ENCODE results near the gene NME4.

NME4 gene

DNA sequence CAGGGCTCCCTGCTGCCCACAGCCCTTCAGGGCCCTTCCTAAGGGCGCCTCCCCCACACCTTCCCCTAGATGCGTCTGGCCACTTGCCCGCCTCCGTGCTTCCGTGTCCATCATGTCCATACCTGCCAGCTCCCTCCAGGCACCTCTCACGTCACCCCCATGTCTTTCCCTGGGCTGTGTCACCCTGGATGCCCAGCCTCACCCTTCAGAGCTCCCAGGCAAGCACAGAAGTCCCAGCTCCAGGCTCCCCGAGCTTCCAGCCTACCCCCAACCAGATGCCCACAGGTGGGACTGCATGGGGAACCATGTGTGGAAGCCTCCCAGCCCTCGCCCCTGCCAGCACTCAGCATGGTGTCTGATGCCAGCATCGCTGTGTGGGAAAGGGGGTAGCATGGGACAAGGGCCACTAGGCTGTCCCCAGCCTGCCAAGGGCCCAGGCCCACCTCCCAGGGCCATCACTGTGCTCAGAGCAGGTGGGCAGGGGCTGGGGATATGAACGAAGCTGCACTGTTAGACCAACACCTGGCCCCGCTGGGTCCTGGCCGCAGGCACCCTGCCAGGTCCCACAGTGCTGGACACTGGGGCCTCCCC, 42.6 kb upstream of the NME4 start (continued):
- peak; percentile 32; the same call in 1 of the 2 replicates for TF ChIP-seq SCRT2 (tag by site-specific recombination; IDR thresholded peaks at IDR 0.05)
- TF ChIP-seq ZNF248 (tag by site-specific recombination; IDR thresholded peaks at IDR 0.05), result no peak
- TF ChIP-seq ZNF664 (tag by site-specific recombination; IDR thresholded peaks at IDR 0.05), result no peak
- TF ChIP-seq ZNF670 (tag by site-specific recombination; IDR thresholded peaks at IDR 0.05; ENCODE audit: low read depth), result no peak
- no peak for TF ChIP-seq ZNF350 (tag by site-specific recombination; IDR thresholded peaks at IDR 0.05)
- TF ChIP-seq, protein P1, sequence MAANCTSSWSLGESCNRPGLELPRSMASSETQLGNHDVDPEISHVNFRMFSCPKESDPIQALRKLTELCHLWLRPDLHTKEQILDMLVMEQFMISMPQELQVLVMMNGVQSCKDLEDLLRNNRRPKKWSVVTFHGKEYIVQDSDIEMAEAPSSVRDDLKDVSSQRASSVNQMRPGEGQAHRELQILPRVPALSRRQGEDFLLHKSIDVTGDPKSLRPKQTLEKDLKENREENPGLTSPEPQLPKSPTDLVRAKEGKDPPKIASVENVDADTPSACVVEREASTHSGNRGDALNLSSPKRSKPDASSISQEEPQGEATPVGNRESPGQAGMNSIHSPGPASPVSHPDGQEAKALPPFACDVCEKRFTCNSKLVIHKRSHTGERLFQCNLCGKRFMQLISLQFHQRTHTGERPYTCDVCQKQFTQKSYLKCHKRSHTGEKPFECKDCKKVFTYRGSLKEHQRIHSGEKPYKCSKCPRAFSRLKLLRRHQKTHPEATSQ (tag by site-specific recombination; IDR thresholded peaks at IDR 0.05), result no peak
- TF ChIP-seq ZIC2 (tag by site-specific recombination; IDR thresholded peaks at IDR 0.05), result peak; percentile 66; the same call in 1 of the 2 replicates
- no peak for TF ChIP-seq ZNF658 (tag by site-specific recombination; IDR thresholded peaks at IDR 0.05)

DNA sequence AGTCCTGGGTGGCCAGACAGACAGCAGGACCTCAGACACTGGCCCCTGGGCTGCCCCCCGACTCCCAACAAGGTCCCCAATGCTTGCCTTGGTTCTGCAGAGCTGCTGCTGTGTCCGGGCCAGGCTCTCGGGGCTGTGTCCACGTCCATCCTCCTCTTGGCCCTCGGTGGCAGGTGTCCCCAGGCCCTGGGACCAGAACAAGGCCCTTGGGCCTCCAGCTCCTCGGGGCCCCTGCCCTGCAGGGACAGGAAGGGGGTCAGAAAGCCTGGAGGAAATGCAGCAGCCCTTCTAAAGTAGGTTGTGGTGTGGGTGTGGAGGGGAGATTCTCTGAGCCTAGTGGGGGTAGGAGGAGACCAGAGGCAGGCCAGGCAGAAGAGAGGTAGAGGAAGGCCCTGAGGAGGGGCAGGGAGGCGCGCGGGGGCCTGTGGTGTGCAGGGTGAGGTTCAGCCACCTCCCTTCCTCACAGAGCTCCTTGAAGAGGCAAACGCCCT, 42.0 kb upstream of the NME4 start:
- H3K36me3 ChIP-seq (ENCODE audit: control insufficient read depth in 2 of 2, insufficient read depth in 1 of 2, low read length in 2 of 2), result peaks cover 0 to 8% of the 10 kb centered on the region in 2 experiments; a peak in 2 of 3 replicates
- no peak overlapping the region for H3K27ac ChIP-seq (ENCODE audit: extremely low read depth, low read depth, low read length)
- POLR2A ChIA-PET, result no interaction called here
- TF ChIP-seq ZFHX2 (tag by site-specific recombination; conservative IDR thresholded peaks at IDR 0.05), result 0 out of 2 replicates have a peak, but pooled peaks have one; percentile 16
- TF ChIP-seq, protein P2, sequence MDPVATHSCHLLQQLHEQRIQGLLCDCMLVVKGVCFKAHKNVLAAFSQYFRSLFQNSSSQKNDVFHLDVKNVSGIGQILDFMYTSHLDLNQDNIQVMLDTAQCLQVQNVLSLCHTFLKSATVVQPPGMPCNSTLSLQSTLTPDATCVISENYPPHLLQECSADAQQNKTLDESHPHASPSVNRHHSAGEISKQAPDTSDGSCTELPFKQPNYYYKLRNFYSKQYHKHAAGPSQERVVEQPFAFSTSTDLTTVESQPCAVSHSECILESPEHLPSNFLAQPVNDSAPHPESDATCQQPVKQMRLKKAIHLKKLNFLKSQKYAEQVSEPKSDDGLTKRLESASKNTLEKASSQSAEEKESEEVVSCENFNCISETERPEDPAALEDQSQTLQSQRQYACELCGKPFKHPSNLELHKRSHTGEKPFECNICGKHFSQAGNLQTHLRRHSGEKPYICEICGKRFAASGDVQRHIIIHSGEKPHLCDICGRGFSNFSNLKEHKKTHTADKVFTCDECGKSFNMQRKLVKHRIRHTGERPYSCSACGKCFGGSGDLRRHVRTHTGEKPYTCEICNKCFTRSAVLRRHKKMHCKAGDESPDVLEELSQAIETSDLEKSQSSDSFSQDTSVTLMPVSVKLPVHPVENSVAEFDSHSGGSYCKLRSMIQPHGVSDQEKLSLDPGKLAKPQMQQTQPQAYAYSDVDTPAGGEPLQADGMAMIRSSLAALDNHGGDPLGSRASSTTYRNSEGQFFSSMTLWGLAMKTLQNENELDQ (tag by site-specific recombination; IDR thresholded peaks at IDR 0.05; ENCODE audit: low read depth), result no peak
- H3K4me3 ChIP-seq (ENCODE audit: low read depth, low read length), result no peak overlapping the region
- CTCF ChIA-PET, result interaction anchor here (0.7 kb wide), 1 partner anchor 9 kb away, joined by 4 read pairs; no protein-coding TSS in a partner anchor
- H3K9me3 ChIP-seq (ENCODE audit: control insufficient read depth, insufficient read depth, low read depth, low read length), result no peaks in the 10 kb centered on the region
- H3K4me1 ChIP-seq (ENCODE audit: control insufficient read depth, insufficient read depth, low read length), result peaks cover under 1% of the 10 kb centered on the region; the same call in 1 of the 2 replicates

DNA sequence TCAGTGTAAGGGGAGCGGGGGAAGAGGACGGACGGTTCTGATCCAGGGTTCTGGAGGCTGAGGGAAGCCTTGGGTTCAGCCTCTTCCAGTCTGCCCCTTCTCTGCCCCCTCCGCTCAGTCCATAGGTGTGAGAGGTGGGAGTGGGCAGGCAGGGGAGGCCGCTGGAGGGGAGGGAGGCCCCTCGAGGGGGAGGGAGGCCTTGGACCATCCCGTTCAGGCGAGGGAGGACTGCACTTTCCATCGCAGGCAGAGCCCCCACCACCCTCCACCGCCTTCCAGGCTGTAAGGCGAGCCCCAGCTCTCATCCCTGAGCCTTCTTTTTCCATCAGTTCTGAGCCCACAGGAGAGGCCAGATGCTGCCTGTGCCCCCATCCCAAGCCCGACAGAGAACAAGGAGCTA, 40.3 kb upstream of the NME4 start:
- no peaks in the 10 kb centered on the region for H3K9me3 ChIP-seq (ENCODE audit: control insufficient read depth, insufficient read depth, low read depth, low read length)
- ChIA-PET POLR2A (interaction anchor here (1.4 kb wide), 1 partner anchor 290 kb away, joined by 4 read pairs; no protein-coding TSS in a partner anchor), CTCF (interaction anchor here (0.5 kb wide), 1 partner anchor 34 kb away, joined by 4 read pairs; no protein-coding TSS in a partner anchor)
- no peaks in the 10 kb centered on the region for H3K4me1 ChIP-seq (ENCODE audit: control insufficient read depth, insufficient read depth, low read length)
- no peak overlapping the region for H3K27ac ChIP-seq (ENCODE audit: extremely low read depth, low read depth, low read length)
- no peak overlapping the region for H3K4me3 ChIP-seq (ENCODE audit: low read depth, low read length)
- no peaks in the 10 kb centered on the region for H3K36me3 ChIP-seq (ENCODE audit: control insufficient read depth in 2 of 2, insufficient read depth in 1 of 2, low read length in 2 of 2)
- no peak for TF ChIP-seq ZNF658 (tag by site-specific recombination; IDR thresholded peaks at IDR 0.05)
- no peak for TF ChIP-seq ZNF571 (tag by site-specific recombination; IDR thresholded peaks at IDR 0.05)
- TF ChIP-seq, protein P3, sequence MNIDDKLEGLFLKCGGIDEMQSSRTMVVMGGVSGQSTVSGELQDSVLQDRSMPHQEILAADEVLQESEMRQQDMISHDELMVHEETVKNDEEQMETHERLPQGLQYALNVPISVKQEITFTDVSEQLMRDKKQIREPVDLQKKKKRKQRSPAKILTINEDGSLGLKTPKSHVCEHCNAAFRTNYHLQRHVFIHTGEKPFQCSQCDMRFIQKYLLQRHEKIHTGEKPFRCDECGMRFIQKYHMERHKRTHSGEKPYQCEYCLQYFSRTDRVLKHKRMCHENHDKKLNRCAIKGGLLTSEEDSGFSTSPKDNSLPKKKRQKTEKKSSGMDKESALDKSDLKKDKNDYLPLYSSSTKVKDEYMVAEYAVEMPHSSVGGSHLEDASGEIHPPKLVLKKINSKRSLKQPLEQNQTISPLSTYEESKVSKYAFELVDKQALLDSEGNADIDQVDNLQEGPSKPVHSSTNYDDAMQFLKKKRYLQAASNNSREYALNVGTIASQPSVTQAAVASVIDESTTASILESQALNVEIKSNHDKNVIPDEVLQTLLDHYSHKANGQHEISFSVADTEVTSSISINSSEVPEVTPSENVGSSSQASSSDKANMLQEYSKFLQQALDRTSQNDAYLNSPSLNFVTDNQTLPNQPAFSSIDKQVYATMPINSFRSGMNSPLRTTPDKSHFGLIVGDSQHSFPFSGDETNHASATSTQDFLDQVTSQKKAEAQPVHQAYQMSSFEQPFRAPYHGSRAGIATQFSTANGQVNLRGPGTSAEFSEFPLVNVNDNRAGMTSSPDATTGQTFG (tag by site-specific recombination; IDR thresholded peaks at IDR 0.05; ENCODE audit: borderline replicate concordance), result no peak
- TF ChIP-seq ZNF404 (tag by site-specific recombination; IDR thresholded peaks at IDR 0.05), result no peak
- no peak for TF ChIP-seq GLIS2 (tag by site-specific recombination; IDR thresholded peaks at IDR 0.05)
- TF ChIP-seq, protein P4, sequence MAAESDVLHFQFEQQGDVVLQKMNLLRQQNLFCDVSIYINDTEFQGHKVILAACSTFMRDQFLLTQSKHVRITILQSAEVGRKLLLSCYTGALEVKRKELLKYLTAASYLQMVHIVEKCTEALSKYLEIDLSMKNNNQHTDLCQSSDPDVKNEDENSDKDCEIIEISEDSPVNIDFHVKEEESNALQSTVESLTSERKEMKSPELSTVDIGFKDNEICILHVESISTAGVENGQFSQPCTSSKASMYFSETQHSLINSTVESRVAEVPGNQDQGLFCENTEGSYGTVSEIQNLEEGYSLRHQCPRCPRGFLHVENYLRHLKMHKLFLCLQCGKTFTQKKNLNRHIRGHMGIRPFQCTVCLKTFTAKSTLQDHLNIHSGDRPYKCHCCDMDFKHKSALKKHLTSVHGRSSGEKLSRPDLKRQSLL (tag by site-specific recombination; IDR thresholded peaks at IDR 0.05), result no peak
- TF ChIP-seq SP7 (tag by site-specific recombination; IDR thresholded peaks at IDR 0.05), result no peak
- TF ChIP-seq SETDB1 (IDR thresholded peaks at IDR 0.05; ENCODE audit: insufficient read length, low read length), result no peak
- TF ChIP-seq ZNF274 (IDR thresholded peaks at IDR 0.05; ENCODE audit: low read length), result no peak
- no peak for TF ChIP-seq ZNF274 (tag by site-specific recombination; IDR thresholded peaks at IDR 0.05; ENCODE audit: borderline replicate concordance)
- no peak for TF ChIP-seq ZNF654 (tag by site-specific recombination; IDR thresholded peaks at IDR 0.05; ENCODE audit: low read depth)
- TF ChIP-seq ZNF16 (tag by site-specific recombination; IDR thresholded peaks at IDR 0.05; ENCODE audit: low read depth), result no peak
- TF ChIP-seq, protein P5, sequence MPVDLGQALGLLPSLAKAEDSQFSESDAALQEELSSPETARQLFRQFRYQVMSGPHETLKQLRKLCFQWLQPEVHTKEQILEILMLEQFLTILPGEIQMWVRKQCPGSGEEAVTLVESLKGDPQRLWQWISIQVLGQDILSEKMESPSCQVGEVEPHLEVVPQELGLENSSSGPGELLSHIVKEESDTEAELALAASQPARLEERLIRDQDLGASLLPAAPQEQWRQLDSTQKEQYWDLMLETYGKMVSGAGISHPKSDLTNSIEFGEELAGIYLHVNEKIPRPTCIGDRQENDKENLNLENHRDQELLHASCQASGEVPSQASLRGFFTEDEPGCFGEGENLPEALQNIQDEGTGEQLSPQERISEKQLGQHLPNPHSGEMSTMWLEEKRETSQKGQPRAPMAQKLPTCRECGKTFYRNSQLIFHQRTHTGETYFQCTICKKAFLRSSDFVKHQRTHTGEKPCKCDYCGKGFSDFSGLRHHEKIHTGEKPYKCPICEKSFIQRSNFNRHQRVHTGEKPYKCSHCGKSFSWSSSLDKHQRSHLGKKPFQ (tag by site-specific recombination; IDR thresholded peaks at IDR 0.05), result no peak
- TF ChIP-seq, protein P6, sequence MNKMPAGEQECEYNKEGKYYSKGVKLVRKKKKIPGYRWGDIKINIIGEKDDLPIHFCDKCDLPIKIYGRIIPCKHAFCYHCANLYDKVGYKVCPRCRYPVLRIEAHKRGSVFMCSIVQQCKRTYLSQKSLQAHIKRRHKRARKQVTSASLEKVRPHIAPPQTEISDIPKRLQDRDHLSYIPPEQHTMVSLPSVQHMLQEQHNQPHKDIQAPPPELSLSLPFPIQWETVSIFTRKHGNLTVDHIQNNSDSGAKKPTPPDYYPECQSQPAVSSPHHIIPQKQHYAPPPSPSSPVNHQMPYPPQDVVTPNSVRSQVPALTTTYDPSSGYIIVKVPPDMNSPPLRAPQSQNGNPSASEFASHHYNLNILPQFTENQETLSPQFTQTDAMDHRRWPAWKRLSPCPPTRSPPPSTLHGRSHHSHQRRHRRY (tag by site-specific recombination; IDR thresholded peaks at IDR 0.05), result no peak
